IPS DF 19.7 (cell line): ENCODE data around the gene C10orf53.

Experiments used
- DNase-seq: peaks from one replicate; pipeline ENCODE4 v3.0.0-alpha.2; 2013; ENCODE audit warnings: low read depth, low spot score

C10orf53 gene

GRCh38 chr10:49679480-49679893 lies at the start of gene C10orf53:
Gene C10orf53, plus strand, starts transcription at chr10:49679651. Its CDS starts 47 bp downstream, at chr10:49679698.
- peak; percentile 25 for DNase-seq

GRCh38 chr10:49631975-49632374 lies 47.5 kb upstream of the C10orf53 start:
- no peak for DNase-seq

GRCh38 chr10:49632406-49633317 lies 46.8 kb upstream of the C10orf53 start:
- DNase-seq = no peak

GRCh38 chr10:49633327-49634068 lies 46.0 kb upstream of the C10orf53 start:
- no peak for DNase-seq

GRCh38 chr10:49634069-49634660 lies 45.3 kb upstream of the C10orf53 start:
- no peak for DNase-seq

GRCh38 chr10:49642311-49642710 lies 37.1 kb upstream of the C10orf53 start:
- DNase-seq = no peak

- DNase-seq = no peak
These were observed 36.0 kb upstream of the C10orf53 start for GRCh38 chr10:49643241-49644034.

- no peak for DNase-seq
These were observed 35.3 kb upstream of the C10orf53 start for GRCh38 chr10:49644035-49644646.

GRCh38 chr10:49645417-49645816 lies 34.0 kb upstream of the C10orf53 start:
- DNase-seq = no peak

GRCh38 chr10:49645871-49646870 lies 33.3 kb upstream of the C10orf53 start:
- DNase-seq = no peak

- no peak for DNase-seq
These were observed 31.9 kb upstream of the C10orf53 start for GRCh38 chr10:49647554-49647953.

- DNase-seq = no peak
These were observed 31.3 kb upstream of the C10orf53 start for GRCh38 chr10:49647985-49648795.

GRCh38 chr10:49649294-49649693 lies 30.2 kb upstream of the C10orf53 start:
- DNase-seq = no peak

GRCh38 chr10:49649936-49650723 lies 29.3 kb upstream of the C10orf53 start:
- DNase-seq = no peak

- no peak for DNase-seq
These were observed 28.8 kb upstream of the C10orf53 start for GRCh38 chr10:49650724-49651034.

GRCh38 chr10:49651039-49651835 lies 28.2 kb upstream of the C10orf53 start:
- no peak for DNase-seq

- no peak for DNase-seq
These were observed 27.5 kb upstream of the C10orf53 start for GRCh38 chr10:49651917-49652316.
